Lower lobe of right lung (tissue), 2 donors: Measurements from ENCODE around the gene GUCY2F. TPM values are rescaled to one million over a fixed set of nuclear protein-coding genes. Genes with fewer than 3 reads are reported as not detected.

Experiments used
- ATAC-seq, 2 donors: fragments of 200-7000 bp; cut with Tn5 transposase; one replicate each; pipeline ENCODE4 v1.9.1; 2020 to 2022; ENCODE audit warnings: mild to moderate bottlenecking in 2 of 2, moderate library complexity in 2 of 2
- DNase-seq: peaks from one replicate; pipeline ENCODE4 v3.0.0-alpha.2; 2020
- H3K27ac ChIP-seq: fragments of 200-600 bp; one replicate; pipeline ENCODE4 v1.8.0; 2022
- H3K27me3 ChIP-seq: fragments of 200-600 bp; one replicate; pipeline ENCODE4 v1.8.0; 2022; ENCODE audit warnings: low read depth
- H3K36me3 ChIP-seq: fragments of 200-600 bp; one replicate; pipeline ENCODE4 v1.8.0; 2022; ENCODE audit warnings: mild to moderate bottlenecking
- H3K4me1 ChIP-seq: fragments of 200-600 bp; one replicate; pipeline ENCODE4 v1.8.0; 2022
- H3K4me3 ChIP-seq: fragments of 200-600 bp; one replicate; pipeline ENCODE4 v1.8.0; 2022; ENCODE audit warnings: mild to moderate bottlenecking
- H3K9me3 ChIP-seq: fragments of 200-600 bp; one replicate; pipeline ENCODE4 v1.8.0; 2022
- intact Hi-C: fragments of 100-400 bp; cut with DNase I; formaldehyde crosslinking; loops from one replicate; pipeline ENCODE4 v1.11.0; 2022
- total RNA-seq: library from RNA; stranded (reverse); fragmentation: NEBNext Ultra II Directional; extraction: Animal tissue kit (Norgen Biotek cat#: 25700); gene quantifications from one replicate; pipeline ENCODE4 v1.2.1, GENCODE V29; 2021
- TF ChIP-seq, protein P1 (sequence below): fragments of 200-600 bp; IDR thresholded peaks from one replicate; pipeline ENCODE4 v1.8.0; 2022; ENCODE audit warnings: antibody characterized with exemption, mild to moderate bottlenecking
- donor health status: DM: no; HTN: yes; CAD: no; lungs with severe emphysema.

Gene GUCY2F
- total RNA-seq, 1 donor from 2014 or later = 0.18 TPM

DNA sequence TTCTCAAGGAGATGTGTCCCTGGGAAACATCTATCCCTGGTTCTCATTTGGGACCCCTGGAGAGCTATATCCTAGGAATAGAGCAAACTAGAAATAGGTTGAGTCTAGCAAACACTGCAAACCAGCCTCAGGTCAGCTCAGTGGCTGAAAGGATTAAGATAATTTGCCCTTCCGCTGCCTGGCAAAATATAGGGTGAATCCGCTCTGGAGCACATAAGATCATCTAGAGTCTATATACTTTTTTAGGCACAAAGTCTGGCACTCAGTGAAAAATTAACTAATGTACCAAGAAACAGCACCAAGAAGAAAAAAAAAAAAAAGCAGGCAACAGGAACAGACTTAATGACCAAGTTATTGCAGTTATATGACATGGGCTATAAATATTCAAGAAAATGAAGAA is 7.3 kb upstream of the GUCY2F start:
- H3K27me3 ChIP-seq = no peaks in the 10 kb centered on the region
- ATAC-seq = no peak
- no peak for DNase-seq
- H3K9me3 ChIP-seq = no peaks in the 10 kb centered on the region
- intact Hi-C loops = loop anchor here (10.0 kb wide), 1 partner anchor 146 kb away; no protein-coding TSS in a partner anchor
- no peak overlapping the region for H3K4me3 ChIP-seq
- H3K36me3 ChIP-seq = no peaks in the 10 kb centered on the region
- no peak overlapping the region for H3K27ac ChIP-seq
- TF ChIP-seq, protein P1, sequence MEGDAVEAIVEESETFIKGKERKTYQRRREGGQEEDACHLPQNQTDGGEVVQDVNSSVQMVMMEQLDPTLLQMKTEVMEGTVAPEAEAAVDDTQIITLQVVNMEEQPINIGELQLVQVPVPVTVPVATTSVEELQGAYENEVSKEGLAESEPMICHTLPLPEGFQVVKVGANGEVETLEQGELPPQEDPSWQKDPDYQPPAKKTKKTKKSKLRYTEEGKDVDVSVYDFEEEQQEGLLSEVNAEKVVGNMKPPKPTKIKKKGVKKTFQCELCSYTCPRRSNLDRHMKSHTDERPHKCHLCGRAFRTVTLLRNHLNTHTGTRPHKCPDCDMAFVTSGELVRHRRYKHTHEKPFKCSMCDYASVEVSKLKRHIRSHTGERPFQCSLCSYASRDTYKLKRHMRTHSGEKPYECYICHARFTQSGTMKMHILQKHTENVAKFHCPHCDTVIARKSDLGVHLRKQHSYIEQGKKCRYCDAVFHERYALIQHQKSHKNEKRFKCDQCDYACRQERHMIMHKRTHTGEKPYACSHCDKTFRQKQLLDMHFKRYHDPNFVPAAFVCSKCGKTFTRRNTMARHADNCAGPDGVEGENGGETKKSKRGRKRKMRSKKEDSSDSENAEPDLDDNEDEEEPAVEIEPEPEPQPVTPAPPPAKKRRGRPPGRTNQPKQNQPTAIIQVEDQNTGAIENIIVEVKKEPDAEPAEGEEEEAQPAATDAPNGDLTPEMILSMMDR = no peak
- no peaks in the 10 kb centered on the region for H3K4me1 ChIP-seq

DNA sequence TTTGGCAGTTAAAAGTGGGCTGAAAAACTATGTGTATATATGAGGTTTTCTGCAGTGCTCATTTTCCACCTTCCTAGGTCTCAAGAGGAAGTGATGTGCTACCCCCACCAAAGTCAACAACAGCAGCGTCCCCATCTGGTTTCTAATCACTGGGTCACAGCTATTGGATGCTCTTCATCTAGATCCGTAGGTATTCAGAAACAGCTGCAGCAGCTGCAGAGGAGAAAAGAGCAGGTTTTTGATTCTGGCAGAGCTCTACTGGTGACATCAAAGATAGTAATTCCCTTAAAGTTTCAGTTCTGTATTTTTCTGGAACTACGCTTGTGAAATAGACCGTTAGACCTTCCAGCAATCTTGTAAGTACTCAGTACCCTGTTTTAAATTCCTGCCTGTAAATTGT is 5.8 kb upstream of the GUCY2F start:
- no peak overlapping the region for H3K4me3 ChIP-seq
- TF ChIP-seq, protein P1 = no peak
- DNase-seq (no peak), ATAC-seq (no peak)
- intact Hi-C loops = loop anchor here (10.0 kb wide), 1 partner anchor 147 kb away; no protein-coding TSS in a partner anchor
- H3K9me3 ChIP-seq = no peaks in the 10 kb centered on the region
- no peak overlapping the region for H3K27ac ChIP-seq
- no peaks in the 10 kb centered on the region for H3K4me1 ChIP-seq
- no peaks in the 10 kb centered on the region for H3K27me3 ChIP-seq
- H3K36me3 ChIP-seq = no peaks in the 10 kb centered on the region

- H3K36me3 ChIP-seq = no peaks in the 10 kb centered on the region
- H3K9me3 ChIP-seq = no peaks in the 10 kb centered on the region
- DNase-seq (peak; percentile 51), ATAC-seq (peak; percentile 75 to 76)
- intact Hi-C loops = loop anchor here (10.0 kb wide), 1 partner anchor 149 kb away; no protein-coding TSS in a partner anchor
- no peak overlapping the region for H3K27ac ChIP-seq
- H3K4me3 ChIP-seq = no peak overlapping the region
- TF ChIP-seq, protein P1 = peak; percentile 81
- no peaks in the 10 kb centered on the region for H3K4me1 ChIP-seq
- no peaks in the 10 kb centered on the region for H3K27me3 ChIP-seq
These were observed 3.8 kb upstream of the GUCY2F start for GRCh38 chrX:109485470-109486340.

- intact Hi-C loops = loop anchor here (10.0 kb wide), 1 partner anchor 150 kb away; no protein-coding TSS in a partner anchor
- H3K27ac ChIP-seq = no peak overlapping the region
- no peaks in the 10 kb centered on the region for H3K9me3 ChIP-seq
- no peak overlapping the region for H3K4me3 ChIP-seq
- no peaks in the 10 kb centered on the region for H3K4me1 ChIP-seq
- TF ChIP-seq, protein P1 = no peak
- no peak for ATAC-seq
- H3K36me3 ChIP-seq = no peaks in the 10 kb centered on the region
- no peaks in the 10 kb centered on the region for H3K27me3 ChIP-seq
- no peak for DNase-seq
These were observed 3.0 kb upstream of the GUCY2F start for GRCh38 chrX:109484886-109485285.

DNA sequence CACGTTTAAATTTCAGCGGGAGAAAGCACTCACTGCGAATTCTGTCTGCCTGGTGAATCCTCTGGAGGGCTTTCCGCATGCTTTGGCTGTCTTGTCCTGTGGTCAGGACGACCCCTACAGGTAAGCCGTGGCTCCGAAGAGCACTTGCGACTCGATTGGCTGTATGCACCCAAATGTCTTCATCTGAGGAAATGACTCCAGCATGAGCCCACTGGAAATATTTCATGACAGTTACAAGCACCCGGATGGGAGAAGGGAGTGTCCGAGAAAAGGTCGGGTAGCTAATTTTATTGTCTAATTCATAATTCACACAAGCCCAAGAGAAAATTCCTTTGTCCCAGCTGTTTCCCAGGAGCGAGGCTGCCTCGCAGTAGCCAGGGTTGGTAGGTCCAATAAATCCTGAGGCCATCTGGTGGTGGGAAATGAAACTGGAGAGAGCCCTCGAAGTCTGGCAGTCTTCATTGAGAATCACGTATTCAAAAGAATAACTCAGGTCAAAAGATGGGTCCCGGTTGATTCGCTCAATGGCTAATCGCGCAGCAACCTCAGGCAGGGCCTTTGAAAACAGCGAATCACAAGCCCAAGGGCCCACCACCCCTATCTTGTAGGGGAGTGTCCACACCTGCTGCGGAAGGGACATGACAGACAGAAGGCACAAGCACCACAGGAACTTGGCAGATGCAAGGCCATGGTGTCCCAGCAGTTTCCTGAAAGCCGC is 6.6 kb downstream of the GUCY2F start:
- Histone ChIP-seq H3K4me1 (no peaks in the 10 kb centered on the region), H3K9me3 (no peaks in the 10 kb centered on the region), H3K36me3 (no peaks in the 10 kb centered on the region), H3K27ac (no peak overlapping the region), H3K4me3 (no peak overlapping the region), H3K27me3 (peaks cover 4% of the 10 kb centered on the region)
- TF ChIP-seq, protein P1 = peak; percentile 42
- DNase-seq (no peak), ATAC-seq (peak; percentile 50 to 81)
- intact Hi-C loops = no loop called here
